Right lobe of liver (tissue), 4 donors: ENCODE measurements around the gene NLRP12.

ENCODE experiments used
- CTCF ChIP-seq, 4 donors: fragments of 200-600 bp in 3 of 4; fragments of 450-650 bp in 1 of 4; IDR thresholded peaks; one replicate each; pipeline versions ENCODE4 v1.5.1 to v1.8.0; 2016 to 2022; ENCODE audit warnings: antibody characterized with exemption in 4 of 4, mild to moderate bottlenecking in 2 of 4
- POLR2A ChIP-seq: fragments of 450-650 bp; IDR thresholded peaks from one replicate; pipeline ENCODE4 v1.6.1; 2017; ENCODE audit warnings: antibody characterized with exemption, mild to moderate bottlenecking
- donor health status: DM: no; HTN: no; CAD: no.
- donor health status: DM: no; HTN: no; CAD: no.
- donor health status: DM: no; HTN: yes; CAD: no.

- TF ChIP-seq CTCF (IDR thresholded peaks at IDR 0.05) (no peak), POLR2A (peak; percentile 1)
Measured at GRCh38 chr19:53868091-53868891, 44.2 kb upstream of the NLRP12 start.
